NB4 (cell line): ENCODE data around the gene OSMR.

Source experiments
- MYC ChIP-seq: IDR thresholded peaks from 2 replicates; pipeline ENCODE4 v1.6.1; 2011; ENCODE audit warnings: low read depth, low read length
- POLR2A ChIP-seq: IDR thresholded peaks from 2 replicates; pipeline ENCODE4 v1.6.1; 2011; ENCODE audit warnings: mild to moderate bottlenecking; ENCODE audit not compliant: insufficient read length; ENCODE audit errors: extremely low read depth
- TF ChIP-seq, protein P1 (sequence below): IDR thresholded peaks from one replicate; pipeline ENCODE4 v1.5.1; 2012; ENCODE audit warnings: low read depth, low read length

DNA sequence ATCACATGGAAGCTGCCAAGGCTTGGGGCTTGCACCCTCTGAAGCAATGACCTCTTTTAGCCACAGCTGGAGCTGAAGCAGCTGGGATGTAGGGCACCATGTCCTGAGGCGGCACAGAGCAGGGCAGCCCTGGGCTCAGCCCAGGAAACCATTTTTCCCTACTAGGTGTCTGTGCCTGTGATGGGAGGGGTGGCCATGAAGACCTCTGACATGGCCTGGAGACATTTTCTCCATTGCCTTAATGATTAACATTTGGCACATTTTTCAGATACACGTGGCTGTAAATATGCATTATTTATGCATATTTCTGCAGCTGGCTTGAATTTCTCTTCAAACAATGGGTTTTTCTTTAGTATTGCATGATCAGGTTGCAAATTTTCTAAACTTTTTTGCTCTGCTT, 81.7 kb downstream of the OSMR start:
- TF ChIP-seq, protein P1, sequence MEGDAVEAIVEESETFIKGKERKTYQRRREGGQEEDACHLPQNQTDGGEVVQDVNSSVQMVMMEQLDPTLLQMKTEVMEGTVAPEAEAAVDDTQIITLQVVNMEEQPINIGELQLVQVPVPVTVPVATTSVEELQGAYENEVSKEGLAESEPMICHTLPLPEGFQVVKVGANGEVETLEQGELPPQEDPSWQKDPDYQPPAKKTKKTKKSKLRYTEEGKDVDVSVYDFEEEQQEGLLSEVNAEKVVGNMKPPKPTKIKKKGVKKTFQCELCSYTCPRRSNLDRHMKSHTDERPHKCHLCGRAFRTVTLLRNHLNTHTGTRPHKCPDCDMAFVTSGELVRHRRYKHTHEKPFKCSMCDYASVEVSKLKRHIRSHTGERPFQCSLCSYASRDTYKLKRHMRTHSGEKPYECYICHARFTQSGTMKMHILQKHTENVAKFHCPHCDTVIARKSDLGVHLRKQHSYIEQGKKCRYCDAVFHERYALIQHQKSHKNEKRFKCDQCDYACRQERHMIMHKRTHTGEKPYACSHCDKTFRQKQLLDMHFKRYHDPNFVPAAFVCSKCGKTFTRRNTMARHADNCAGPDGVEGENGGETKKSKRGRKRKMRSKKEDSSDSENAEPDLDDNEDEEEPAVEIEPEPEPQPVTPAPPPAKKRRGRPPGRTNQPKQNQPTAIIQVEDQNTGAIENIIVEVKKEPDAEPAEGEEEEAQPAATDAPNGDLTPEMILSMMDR: no peak
- no peak for TF ChIP-seq POLR2A
- TF ChIP-seq MYC: no peak
